ENCODE data around the gene FOXD3. TPM values are rescaled to one million over a fixed set of nuclear protein-coding genes. Genes with fewer than 3 reads are reported as not detected.

Gene FOXD3
- total and polyA plus RNA-seq, 8 donors, result 0.48 to 1.2 (median 0.92) TPM; not detected in 5

GRCh38 chr1:63327417-63328054, 5.2 kb downstream of the FOXD3 start:
- TF ChIP-seq CTCF (IDR thresholded peaks at IDR 0.05) (peak in 5 of 7 experiments; percentile 27 to 66 (median 39)), POLR2A (IDR thresholded peaks at IDR 0.05) (no peak)
- peak; percentile 62 to 92 for DNase-seq
- no peak overlapping the region for H3K27ac ChIP-seq
- H3K4me1 ChIP-seq, result peaks cover 21 to 48% (median 35%) of the 10 kb centered on the region in 4 donors
- intact Hi-C loops (cut with DNase I; ENCODE audit: low total_unique reads), result no loop called here
- no peaks in the 10 kb centered on the region for H3K36me3 ChIP-seq
- no peak overlapping the region for H3K4me3 ChIP-seq
- peaks cover 0 to 24% (median 2%) of the 10 kb centered on the region in 4 donors for H3K9me3 ChIP-seq
- WGBS, 5 donors, result 7 to 10% (median 10%) methylated on average over 25 of the region's 25 CpGs
- peaks cover 51 to 100% (median 92%) of the 10 kb centered on the region in 3 donors for H3K27me3 ChIP-seq

GRCh38 chr1:63328122-63328521, 5.8 kb downstream of the FOXD3 start:
- H3K9me3 ChIP-seq, result peaks cover 0 to 18% (median 2%) of the 10 kb centered on the region in 4 donors
- no peaks in the 10 kb centered on the region for H3K36me3 ChIP-seq
- TF ChIP-seq POLR2AphosphoS5 (IDR thresholded peaks at IDR 0.05) (no peak), POLR2A (IDR thresholded peaks at IDR 0.05) (no peak), CTCF (IDR thresholded peaks at IDR 0.05) (no peak), EP300 (IDR thresholded peaks at IDR 0.05) (no peak)
- H3K4me3 ChIP-seq, result no peak overlapping the region
- no peak for DNase-seq
- H3K27me3 ChIP-seq, result peaks cover 45 to 100% (median 92%) of the 10 kb centered on the region in 3 donors
- peaks cover 15 to 42% (median 30%) of the 10 kb centered on the region in 4 donors for H3K4me1 ChIP-seq
- WGBS, 5 donors, result 51 to 64% (median 53%) methylated on average over 8 of the region's 8 CpGs
- intact Hi-C loops (cut with DNase I; ENCODE audit: low total_unique reads), result no loop called here
- no peak overlapping the region for H3K27ac ChIP-seq

- Histone ChIP-seq H3K4me3 (no peak overlapping the region), H3K27me3 (peaks cover 39 to 100% (median 89%) of the 10 kb centered on the region in 3 donors), H3K9me3 (peaks cover 0 to 18% (median 2%) of the 10 kb centered on the region in 4 donors), H3K27ac (no peak overlapping the region), H3K36me3 (no peaks in the 10 kb centered on the region), H3K4me1 (peaks cover 8 to 35% (median 23%) of the 10 kb centered on the region in 4 donors)
- no peak for DNase-seq
- 75 to 86% (median 77%) methylated on average over 9 of the region's 9 CpGs for WGBS, 5 donors
- TF ChIP-seq POLR2A (IDR thresholded peaks at IDR 0.05) (no peak), POLR2AphosphoS5 (IDR thresholded peaks at IDR 0.05) (no peak), EP300 (IDR thresholded peaks at IDR 0.05) (no peak)
- intact Hi-C loops (cut with DNase I; ENCODE audit: low total_unique reads), result no loop called here
These were observed 6.4 kb downstream of the FOXD3 start for GRCh38 chr1:63328781-63329180.

GRCh38 chr1:63329621-63330330, 7.4 kb downstream of the FOXD3 start:
- TF ChIP-seq CTCF (IDR thresholded peaks at IDR 0.05) (no peak), POLR2A (IDR thresholded peaks at IDR 0.05) (no peak), EP300 (IDR thresholded peaks at IDR 0.05) (no peak), POLR2AphosphoS5 (IDR thresholded peaks at IDR 0.05) (no peak)
- 4 to 11% (median 6%) methylated on average over 32 to 50 of the region's 50 CpGs for WGBS, 5 donors
- Histone ChIP-seq H3K36me3 (no peaks in the 10 kb centered on the region), H3K4me1 (peaks cover 0 to 26% (median 15%) of the 10 kb centered on the region in 4 donors), H3K4me3 (peak overlapping the region in 2 of 4 donors; percentile 12 to 24), H3K27ac (peak overlapping the region in 1 of 5 donors; percentile 5), H3K27me3 (peaks cover 31 to 100% (median 79%) of the 10 kb centered on the region in 3 donors), H3K9me3 (peaks cover 0 to 9% (median 0%) of the 10 kb centered on the region in 4 donors)
- peak in 1 of 2 donors; percentile 32 for DNase-seq
- intact Hi-C loops (cut with DNase I; ENCODE audit: low total_unique reads), result loop anchor here (10.0 kb wide), 1 partner anchor 105 kb away; no protein-coding TSS in a partner anchor

Measured in stomach (tissue), 9 donors.